Posterior cingulate gyrus (tissue), 11 donors: Measurements from ENCODE around the gene SEZ6L.
A peak's percentile ranks its signal among the peaks of the same experiment; 100 is the strongest.

ENCODE experiments used
- DNase-seq, 10 donors: peaks; one replicate each; pipeline versions ENCODE4 v3.0.0 to v3.0.0-alpha.2; 2020 to 2021; ENCODE audit warnings: mixed read lengths in 3 of 10
- intact Hi-C: fragments of 100-400 bp; cut with DNase I; formaldehyde crosslinking; loops from one replicate; pipeline ENCODE4 v1.15.1; 2023

The SEZ6L gene

DNA sequence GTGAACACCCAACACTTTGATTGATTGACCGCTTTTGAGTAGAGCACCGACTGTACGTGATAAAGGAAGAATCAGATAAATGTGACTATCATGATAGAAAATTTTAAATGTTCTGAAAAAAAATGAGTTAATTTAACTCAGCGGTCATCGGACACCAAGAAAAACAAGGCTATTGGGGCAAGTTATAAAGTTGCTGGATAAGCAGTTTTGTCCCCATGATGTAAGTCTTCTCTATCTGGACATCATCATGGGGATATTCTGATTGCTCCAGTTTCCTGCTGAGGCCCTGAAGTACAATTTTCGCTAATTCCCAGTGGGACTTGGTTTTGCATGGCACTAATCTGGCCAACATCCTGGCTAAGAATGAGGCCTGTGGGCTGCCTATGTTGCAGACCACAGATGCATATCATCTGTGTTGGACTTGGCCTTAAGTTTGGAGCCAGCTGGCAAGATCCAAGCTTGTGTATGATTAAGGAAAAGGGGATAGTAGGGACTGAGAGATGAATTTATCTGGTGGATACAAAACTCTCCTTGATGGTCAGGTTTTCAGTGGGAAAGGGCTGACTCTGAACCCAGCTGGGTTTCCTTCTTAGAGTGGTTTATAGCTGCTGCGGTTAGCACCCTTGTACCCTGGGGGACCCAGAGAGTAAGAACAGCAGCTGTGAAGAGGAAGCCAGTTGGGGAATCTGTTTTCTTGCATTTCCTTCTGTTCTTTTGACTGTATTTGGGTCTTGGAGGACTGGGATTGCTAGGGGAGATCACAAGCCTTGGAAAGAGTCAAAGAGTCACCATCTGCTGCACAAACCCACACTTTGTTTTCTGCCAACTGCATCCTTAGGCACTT lies 118.3 kb downstream of the SEZ6L start:
- no peak for DNase-seq
- intact Hi-C loops, result no loop called here

DNA sequence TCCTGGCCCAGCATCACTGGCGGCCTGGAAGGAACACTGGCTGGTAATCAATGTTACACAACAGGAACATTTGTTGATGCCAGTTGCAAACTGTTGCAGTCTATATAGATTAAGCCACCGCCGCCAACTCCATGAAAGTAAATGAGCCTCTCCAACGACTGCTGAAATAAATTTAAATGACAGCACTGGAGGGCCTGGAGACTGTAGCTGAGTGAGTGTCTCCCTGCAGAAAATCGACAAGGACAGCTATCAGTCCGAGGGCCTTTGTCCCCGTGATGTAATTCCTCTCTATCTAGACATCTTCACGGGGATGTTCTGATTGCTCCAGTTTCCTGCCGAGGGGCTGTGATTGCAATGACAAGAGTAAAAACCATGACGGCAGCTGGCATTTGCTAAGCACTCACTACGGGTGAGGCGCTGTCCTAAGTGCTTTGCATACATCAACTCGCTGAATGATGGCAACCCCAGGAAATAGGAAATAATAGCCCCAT lies 120.4 kb downstream of the SEZ6L start:
- no peak for DNase-seq
- intact Hi-C loops, result no loop called here

DNA sequence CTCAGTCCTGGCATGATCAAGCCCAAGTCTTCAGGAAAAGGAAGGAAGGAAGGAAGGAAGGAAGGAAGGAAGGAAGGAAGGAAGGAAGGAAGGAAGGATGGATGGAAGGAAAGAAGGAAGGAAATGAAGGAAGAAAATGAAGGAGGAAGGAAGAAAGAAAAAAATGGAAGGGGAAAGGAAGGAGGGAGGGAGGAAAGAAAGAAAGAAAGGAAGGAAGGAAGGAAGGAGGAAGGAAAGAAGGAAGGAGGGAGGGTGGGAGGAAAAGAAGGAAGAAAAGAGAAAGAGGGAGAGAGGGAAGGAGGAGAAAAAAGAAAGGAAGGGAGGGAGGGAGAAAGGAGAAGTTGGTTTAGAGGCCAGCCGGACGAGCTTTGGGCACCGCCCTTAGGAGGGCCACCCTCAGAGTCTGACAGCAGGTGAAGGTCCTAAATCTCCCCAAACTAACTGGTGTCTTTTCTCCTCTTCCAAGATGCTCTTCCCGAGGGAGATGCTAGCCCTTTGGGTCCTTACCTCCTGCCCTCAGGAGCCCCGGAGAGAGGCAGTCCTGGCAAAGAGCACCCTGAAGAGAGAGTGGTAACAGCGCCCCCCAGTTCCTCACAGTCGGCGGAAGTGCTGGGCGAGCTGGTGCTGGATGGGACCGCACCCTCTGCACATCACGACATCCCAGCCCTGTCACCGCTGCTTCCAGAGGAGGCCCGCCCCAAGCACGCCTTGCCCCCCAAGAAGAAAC lies 122.8 kb downstream of the SEZ6L start:
- intact Hi-C loops, result no loop called here
- no peak for DNase-seq

DNA sequence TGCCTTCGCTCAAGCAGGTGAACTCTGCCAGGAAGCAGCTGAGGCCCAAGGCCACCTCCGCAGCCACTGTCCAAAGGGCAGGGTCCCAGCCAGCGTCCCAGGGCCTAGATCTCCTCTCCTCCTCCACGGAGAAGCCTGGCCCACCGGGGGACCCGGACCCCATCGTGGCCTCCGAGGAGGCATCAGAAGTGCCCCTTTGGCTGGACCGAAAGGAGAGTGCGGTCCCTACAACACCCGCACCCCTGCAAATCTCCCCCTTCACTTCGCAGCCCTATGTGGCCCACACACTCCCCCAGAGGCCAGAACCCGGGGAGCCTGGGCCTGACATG lies 123.4 kb downstream of the SEZ6L start:
- no peak for DNase-seq
- intact Hi-C loops, result no loop called here

DNA sequence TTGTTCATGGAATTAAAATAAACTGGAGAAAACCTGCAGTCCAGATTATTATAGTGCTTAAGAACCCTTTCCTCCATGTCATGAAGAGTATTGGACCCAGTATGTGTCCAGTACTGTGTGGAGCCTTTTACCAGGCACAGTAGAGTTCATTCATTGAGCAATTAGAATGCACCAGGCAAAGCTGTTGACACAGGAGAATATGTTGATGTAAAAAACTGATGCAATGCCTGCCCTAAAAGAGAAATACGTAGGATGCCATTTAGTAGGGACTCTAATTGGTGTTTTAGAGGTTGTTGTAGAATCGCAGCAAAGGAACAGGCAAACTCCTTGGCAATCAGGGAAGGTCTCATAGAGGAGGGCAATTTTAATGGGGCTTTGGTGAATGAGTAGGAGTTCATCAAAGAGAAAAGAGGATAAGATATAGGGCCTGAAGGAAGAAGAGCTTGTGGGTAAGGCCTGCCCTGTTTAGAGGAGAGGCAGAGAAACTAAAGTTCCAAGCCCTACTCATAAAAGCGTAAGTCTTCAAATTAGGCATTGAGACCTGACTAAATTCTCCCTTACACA lies 126.4 kb downstream of the SEZ6L start:
- DNase-seq, result no peak
- intact Hi-C loops, result no loop called here

DNA sequence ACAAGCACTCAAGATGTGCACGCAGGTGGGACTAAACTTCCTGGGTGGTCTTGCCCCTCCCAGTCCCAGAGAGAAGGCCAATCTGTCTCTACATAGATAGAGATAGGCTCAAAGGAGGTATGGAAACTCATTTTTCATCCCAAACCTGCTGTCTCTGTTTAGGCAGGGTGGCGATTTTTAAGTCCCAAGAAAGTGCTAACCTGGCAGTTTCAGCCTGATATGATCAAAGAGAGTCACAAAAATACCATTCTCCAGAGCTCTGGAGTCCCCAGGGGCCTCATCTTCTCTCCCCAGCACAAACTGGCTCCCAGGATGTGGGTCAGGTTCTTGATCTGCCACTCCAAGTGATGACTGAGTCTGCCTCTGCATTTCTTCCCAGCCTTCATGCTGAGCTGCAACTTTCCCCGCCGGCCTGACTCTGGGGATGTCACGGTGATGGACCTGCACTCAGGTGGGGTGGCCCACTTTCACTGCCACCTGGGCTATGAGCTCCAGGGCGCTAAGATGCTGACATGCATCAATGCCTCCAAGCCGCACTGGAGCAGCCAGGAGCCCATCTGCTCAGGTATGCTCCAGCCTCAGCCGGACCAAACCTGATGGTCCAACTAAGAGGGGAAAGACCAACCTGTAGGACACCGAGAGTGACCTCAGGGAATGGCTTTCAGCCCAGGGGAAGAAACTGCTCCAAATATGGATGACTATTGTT lies 129.5 kb downstream of the SEZ6L start:
- DNase-seq, result no peak
- intact Hi-C loops, result no loop called here

DNA sequence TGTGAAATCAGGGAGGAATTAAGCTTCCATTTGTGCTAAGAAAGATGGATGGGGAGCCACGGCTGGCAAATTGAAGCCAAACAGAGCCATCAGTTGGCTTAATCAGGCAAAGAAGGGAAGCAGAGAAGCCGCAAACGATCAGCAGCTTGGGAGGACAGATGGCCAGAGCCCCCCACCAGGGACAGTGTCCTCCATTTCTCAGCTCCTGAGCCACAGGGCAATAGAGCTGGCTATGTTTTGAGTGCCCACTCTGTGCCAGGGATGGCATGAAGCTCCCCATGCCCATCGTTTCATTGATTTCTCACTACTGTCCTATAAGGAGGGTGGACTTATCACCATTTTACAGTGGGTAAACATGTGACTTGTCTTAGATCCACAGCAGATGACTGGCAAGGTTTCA lies 133.5 kb downstream of the SEZ6L start:
- DNase-seq, result no peak
- intact Hi-C loops, result no loop called here

DNA sequence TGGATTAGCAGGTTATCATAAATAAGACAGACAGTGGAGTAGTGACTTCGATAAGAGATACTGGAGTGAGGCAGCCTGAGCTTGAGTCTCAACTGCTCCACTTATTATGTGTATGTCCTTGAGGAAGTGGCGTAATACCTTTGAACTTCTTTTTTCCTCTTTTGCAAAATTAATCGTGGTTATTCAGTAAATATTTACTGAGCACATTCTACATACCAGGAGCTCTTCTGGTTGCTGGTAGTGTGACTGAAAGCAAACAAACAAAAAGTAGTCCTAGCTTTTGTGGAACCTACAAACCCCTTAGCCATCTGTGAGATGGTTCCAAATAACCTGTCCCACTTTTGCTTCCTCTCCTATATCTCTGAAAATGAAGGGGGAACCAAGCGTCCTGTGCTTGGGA lies 134.2 kb downstream of the SEZ6L start:
- DNase-seq, result no peak
- intact Hi-C loops, result no loop called here

DNA sequence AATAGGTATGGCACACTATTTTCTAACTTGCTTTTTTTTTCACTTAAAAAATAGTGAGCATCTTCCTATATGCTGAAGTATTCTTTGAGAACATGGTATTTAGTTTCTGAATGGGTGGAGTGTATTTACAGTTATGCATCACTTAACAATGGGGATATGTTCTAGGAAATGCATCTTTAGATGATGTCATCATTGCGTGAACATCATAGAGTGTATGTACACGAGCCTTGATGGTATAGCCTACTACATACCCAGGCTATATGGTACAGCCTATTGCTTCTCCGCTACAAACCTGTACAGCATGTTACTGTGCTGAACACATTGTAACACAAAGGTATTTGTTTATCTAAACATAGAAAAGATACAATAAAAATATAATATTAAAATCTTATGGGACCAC lies 135.5 kb downstream of the SEZ6L start:
- intact Hi-C loops, result no loop called here
- DNase-seq, result no peak

DNA sequence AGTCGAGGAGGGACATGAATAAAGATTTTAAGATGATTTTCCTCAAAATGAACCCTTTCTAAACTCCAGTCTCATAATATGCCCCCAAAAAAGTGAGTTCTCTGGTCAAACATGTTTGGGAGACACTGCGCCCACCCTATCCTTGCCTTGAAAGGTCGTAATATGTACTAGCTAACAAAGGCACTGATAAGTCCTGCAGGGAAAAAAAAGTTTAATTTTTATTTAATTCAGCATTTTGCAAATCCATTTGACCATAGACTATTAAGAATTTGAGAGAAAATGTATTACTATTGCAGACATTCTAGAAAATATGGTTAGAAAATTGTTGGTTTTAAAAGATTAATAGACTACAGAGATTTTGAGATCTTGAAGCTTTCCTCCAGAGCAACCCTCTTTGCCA lies 139.2 kb downstream of the SEZ6L start:
- intact Hi-C loops, result no loop called here
- DNase-seq, result no peak

DNA sequence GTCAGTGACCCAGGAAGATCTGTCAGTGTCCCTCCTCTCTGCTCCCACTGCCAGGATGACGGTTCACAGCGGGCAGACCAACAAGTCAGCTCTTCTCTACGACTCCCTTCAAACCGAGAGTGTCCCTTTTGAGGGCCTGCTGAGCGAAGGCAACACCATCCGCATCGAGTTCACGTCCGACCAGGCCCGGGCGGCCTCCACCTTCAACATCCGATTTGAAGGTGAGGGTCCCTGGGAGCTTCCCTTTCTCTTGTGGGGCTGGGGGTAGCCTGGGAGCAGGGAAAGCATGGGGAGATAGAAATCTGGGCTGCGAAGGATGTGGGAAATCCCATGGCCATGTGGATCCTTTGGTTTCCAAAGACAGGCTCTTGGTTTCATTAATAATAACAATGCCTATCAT lies 141.4 kb downstream of the SEZ6L start:
- DNase-seq, result no peak
- intact Hi-C loops, result no loop called here

DNA sequence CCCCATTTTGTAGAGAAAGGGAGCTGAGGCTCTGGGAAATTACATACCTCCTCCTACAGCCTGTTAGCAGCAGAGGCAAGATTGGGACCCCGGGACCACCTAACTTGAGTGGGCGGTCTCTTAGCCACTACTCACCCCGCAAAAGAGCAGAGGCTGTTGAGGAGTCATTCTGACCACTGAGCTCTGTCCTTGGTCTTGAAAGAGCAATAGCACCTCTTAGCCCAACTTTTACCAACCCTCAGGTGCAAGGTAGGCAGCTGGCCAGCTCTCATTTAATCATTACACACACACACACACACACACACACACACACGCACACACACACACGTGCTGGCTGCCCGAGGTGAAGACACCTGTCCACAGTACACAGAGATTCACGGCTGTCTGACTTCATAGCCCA lies 144.0 kb downstream of the SEZ6L start:
- no peak for DNase-seq

DNA sequence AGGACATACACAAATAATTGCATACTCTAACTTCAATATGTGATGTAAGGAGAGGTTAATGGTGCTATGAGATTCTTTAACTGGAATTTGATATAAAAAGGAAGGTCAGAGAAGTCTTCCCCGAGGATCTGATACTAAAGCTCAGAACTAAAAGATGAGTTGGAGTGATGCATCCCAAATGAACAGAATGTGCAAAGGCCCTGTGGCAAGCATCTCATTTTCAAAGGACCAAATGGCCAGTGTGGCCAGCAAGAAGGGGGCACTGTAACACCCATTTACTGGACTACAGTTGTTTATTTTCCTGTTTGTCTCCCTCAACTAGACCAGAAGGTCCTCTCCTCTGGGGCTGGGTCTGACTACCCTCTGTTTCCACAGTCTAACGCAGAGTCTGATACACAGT lies 144.9 kb downstream of the SEZ6L start:
- no peak for DNase-seq
- intact Hi-C loops, result no loop called here

More for the DNA sequence above, 144.0 kb downstream of the SEZ6L start:
- intact Hi-C loops, result no loop called here

DNA sequence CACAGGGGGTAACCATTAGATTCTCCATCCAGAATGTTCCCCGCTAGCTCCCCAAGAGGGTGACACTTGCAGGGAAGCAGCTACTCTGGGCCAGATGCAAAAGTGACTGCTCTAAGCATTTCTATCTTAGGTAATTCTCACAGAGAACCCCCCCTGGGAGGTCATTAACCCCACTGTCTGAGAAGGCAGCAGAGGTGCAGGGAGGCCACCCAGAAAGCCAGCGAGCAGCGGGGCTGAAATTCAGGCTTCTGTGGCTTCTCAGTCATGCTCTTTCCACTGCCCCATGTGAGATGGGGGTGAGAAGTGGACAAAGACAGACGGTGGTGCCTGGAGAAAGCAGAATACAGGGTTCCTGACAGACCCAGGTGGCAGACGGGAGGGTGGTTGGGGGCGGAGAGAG lies 145.4 kb downstream of the SEZ6L start:
- no peak for DNase-seq

DNA sequence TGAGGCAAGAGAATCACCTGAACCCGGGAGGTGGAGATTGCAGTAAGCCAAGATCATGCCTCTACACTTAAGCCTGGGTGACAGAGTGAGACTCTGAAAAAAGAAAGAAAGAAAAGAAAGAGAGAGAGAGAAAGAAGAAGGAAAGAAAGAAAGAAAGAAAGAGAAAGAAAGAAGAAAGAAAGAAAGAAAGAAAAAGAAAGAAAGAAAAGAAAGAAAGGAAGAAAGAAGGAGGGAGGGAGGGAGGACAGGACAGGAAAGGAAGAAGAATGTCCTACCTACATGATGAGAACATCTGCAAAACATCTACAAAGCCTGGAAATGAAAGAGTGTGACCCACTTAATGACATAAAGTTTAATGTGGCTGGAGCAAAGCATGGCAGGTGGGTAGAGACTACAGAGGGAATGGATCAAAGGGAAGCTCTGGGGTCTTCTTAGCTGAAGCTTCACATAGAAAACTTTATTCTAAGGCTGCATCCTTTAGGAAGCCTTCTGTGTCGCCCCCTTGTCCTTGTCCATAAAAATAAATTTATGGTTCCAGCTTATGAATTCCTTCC lies 147.5 kb downstream of the SEZ6L start:
- intact Hi-C loops, result no loop called here
- no peak for DNase-seq

More for the DNA sequence above, 145.4 kb downstream of the SEZ6L start:
- intact Hi-C loops, result no loop called here

DNA sequence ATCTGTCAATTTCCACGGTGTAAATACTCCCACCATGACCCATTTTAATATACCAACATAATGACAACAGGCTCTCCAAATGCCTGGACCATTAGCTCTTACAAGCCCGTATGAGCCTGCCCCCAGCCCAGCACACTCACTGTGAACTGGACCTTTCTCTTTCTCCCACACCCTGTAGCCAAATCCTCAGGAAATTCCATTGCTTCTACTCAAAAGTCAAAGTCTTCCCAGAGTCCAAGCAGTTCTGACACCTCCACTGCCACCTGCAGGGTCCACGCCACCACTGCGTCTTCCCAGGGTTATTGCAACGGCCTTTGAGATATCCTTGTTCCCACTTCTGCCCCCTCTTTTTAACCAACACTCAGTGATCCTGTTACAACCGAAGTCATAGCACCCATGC lies 149.7 kb downstream of the SEZ6L start:
- intact Hi-C loops, result no loop called here

DNA sequence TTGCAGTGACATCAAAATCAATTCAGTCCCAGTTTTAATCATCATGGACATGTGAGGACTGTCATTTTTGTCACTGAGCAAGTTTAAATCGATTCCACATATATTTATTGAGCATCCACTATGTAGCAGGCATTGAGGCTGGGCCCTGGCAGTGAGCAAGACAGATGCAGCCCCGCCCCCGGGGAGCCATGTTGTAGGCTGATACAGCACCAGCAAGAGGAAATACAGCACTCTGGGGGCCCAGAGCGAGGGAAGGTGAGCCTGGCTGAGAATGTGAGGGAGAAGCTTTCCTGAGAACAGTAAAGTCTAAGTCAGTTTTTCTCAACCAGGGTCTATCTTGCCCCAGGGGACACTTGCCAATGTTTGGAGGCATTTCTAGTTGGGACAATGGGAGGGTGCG lies 151.2 kb downstream of the SEZ6L start:
- intact Hi-C loops, result no loop called here
- DNase-seq, result peak in 1 of 10 donors; percentile 30

More for the DNA sequence above, 149.7 kb downstream of the SEZ6L start:
- no peak for DNase-seq

DNA sequence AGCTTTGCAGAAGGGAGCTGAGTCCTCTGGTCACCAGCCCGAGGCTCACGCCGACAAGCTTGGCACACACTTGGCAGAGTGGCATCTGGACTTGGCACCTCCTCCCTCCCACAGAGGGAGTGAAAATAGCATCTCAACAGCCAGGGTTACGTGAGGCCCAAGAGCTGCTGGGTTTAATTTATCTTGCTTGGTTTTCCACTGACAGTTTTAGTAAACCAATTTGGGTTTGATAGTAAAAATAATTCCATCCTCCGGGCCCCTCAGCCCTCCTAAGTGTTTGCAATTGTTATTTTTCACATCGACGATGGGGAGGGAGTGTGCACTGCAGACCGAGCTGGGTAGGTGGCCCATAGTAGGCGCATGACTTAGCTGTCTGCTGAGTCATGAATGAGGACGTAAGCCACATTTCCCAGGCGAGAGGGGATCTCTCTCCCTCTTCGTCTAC lies 152.2 kb downstream of the SEZ6L start:
- intact Hi-C loops, result no loop called here
- peak in 8 of 10 donors; percentile 43 to 95 (median 74) for DNase-seq

DNA sequence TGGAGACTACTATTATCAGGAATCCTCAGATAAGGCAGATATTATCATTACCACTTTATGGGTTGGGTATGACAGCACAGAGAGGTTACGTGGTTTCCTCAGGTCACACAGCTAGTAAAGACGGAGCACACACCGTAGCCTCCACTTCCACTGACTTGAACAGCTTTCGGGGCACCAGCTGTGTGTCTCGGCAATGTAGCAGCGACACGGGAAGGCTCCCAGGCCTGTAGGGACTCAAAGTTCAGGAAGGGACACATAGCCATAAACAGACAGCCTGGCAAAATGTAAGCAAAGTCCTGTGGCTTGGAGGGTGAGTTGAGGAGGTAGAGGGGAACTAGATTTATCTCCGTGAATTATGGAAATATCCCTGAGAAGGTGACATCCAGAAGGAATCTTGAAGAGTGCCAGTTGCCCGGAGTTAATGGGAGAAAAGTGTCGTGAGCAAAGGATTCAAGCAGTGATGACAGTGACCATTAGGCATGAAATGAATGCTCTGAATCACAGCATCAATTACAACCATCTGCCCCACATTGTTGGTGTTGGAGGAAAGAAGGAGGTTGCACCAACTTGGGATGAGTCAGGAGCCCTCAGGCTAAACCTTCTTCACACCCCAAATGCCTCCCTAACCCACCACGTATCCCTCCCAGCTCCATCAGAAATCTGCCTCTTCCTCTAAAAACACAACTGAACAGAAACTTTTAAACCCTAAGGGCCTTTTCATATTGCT lies 153.1 kb downstream of the SEZ6L start:
- intact Hi-C loops, result no loop called here
- DNase-seq, result no peak

DNA sequence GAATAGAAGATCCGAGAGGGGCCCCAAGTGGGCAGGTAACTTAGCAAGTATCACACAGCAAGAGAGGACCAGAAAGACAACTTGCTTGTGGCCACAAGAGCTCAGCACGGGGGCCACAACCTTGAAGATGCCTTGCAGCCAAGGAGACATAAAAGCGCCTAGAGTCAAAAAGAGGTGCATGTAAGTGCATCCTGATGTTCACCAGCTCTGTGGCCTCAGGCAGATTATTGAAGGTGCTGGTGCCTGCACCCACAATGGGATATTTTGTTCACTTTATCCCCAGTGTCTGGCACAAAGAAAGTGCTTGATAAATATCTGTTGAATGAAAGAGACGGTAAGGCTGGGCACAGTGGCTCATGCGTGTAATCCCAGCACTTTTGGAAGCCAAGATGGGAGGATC lies 153.8 kb downstream of the SEZ6L start:
- intact Hi-C loops, result no loop called here
- DNase-seq, result no peak
